Measurements from ENCODE around the gene RRP1B. TPM values are rescaled to one million over a fixed set of nuclear protein-coding genes. Genes with fewer than 3 reads are reported as not detected.

The RRP1B gene
- total and polyA plus RNA-seq, 4 donors: 7.3 to 12.6 (median 8.4) TPM

GRCh38 chr21:43692949-43693348 lies 33.6 kb downstream of the RRP1B start:
- TF ChIP-seq YY1 (IDR thresholded peaks at IDR 0.05) (no peak), FOXA2 (IDR thresholded peaks at IDR 0.05) (no peak), SP1 (IDR thresholded peaks at IDR 0.05) (no peak), EGR1 (IDR thresholded peaks at IDR 0.05; ENCODE audit: low read depth in 2 of 2) (no peak), JUND (IDR thresholded peaks at IDR 0.05) (no peak), ZBTB33 (IDR thresholded peaks at IDR 0.05) (no peak), TAF1 (conservative IDR thresholded peaks at IDR 0.05) (no peak), MAX (IDR thresholded peaks at IDR 0.05) (no peak), ATF3 (IDR thresholded peaks at IDR 0.05) (no peak), HNF4A (conservative IDR thresholded peaks at IDR 0.05) (no peak), NR2F2 (IDR thresholded peaks at IDR 0.05) (no peak), GABPA (IDR thresholded peaks at IDR 0.05 in 1 of 2, conservative IDR thresholded peaks at IDR 0.05 in 1 of 2) (no peak)
- 96% methylated on average over 8 of the region's 8 CpGs for WGBS
- H3K9me3 ChIP-seq (ENCODE audit: control insufficient read depth in 4 of 4, low read length in 3 of 4): no peaks in the 10 kb centered on the region
- DNase-seq (ENCODE audit: low spot score): no peak
- H3K27ac ChIP-seq (ENCODE audit: low read depth in 1 of 2, low read length in 2 of 2): no peak overlapping the region
- no peaks in the 10 kb centered on the region for H3K27me3 ChIP-seq (ENCODE audit: control insufficient read depth in 4 of 4, insufficient read depth in 4 of 4, low read length in 3 of 4)
- H3K36me3 ChIP-seq (ENCODE audit: control insufficient read depth in 4 of 4, insufficient read depth in 3 of 4, low read depth in 1 of 4, low read length in 3 of 4): peaks cover 9 to 65% (median 23%) of the 10 kb centered on the region in 4 donors
- H3K4me1 ChIP-seq (ENCODE audit: control insufficient read depth in 4 of 4, insufficient read depth in 4 of 4, low read length in 3 of 4): no peaks in the 10 kb centered on the region
- H3K9ac ChIP-seq (ENCODE audit: low read depth in 1 of 2, low read length in 2 of 2): no peak overlapping the region
- no peak overlapping the region for H3K4me3 ChIP-seq (ENCODE audit: low read depth in 1 of 3, low read length in 3 of 3)

- no peaks in the 10 kb centered on the region for H3K4me1 ChIP-seq (ENCODE audit: control insufficient read depth in 4 of 4, insufficient read depth in 4 of 4, low read length in 3 of 4)
- TF ChIP-seq YY1 (IDR thresholded peaks at IDR 0.05): no peak
- no peak for TF ChIP-seq FOXA1 (IDR thresholded peaks at IDR 0.05)
- no peak for TF ChIP-seq MAX (IDR thresholded peaks at IDR 0.05)
- no peak for TF ChIP-seq SP1 (IDR thresholded peaks at IDR 0.05)
- TF ChIP-seq NR2F2 (IDR thresholded peaks at IDR 0.05): no peak
- no peak for TF ChIP-seq GABPA (IDR thresholded peaks at IDR 0.05 in 1 of 2, conservative IDR thresholded peaks at IDR 0.05 in 1 of 2)
- TF ChIP-seq HNF4G (IDR thresholded peaks at IDR 0.05): no peak
- TF ChIP-seq CTCF (IDR thresholded peaks at IDR 0.05; ENCODE audit: low read depth, low read length, missing input control): no peak
- TF ChIP-seq RXRA (IDR thresholded peaks at IDR 0.05): no peak
- no peak for TF ChIP-seq ZBTB33 (IDR thresholded peaks at IDR 0.05)
- TF ChIP-seq TAF1 (conservative IDR thresholded peaks at IDR 0.05): no peak
- no peak for TF ChIP-seq JUND (IDR thresholded peaks at IDR 0.05)
- H3K9me3 ChIP-seq (ENCODE audit: control insufficient read depth in 4 of 4, low read length in 3 of 4): no peaks in the 10 kb centered on the region
- H3K27ac ChIP-seq (ENCODE audit: low read depth in 1 of 2, low read length in 2 of 2): no peak overlapping the region
- no peak overlapping the region for H3K9ac ChIP-seq (ENCODE audit: low read depth in 1 of 2, low read length in 2 of 2)
- no peak for DNase-seq (ENCODE audit: low spot score)
- H3K36me3 ChIP-seq (ENCODE audit: control insufficient read depth in 4 of 4, insufficient read depth in 3 of 4, low read depth in 1 of 4, low read length in 3 of 4): peaks cover 9 to 55% (median 22%) of the 10 kb centered on the region in 4 donors
- 96% methylated on average over 23 of the region's 23 CpGs for WGBS
- no peaks in the 10 kb centered on the region for H3K27me3 ChIP-seq (ENCODE audit: control insufficient read depth in 4 of 4, insufficient read depth in 4 of 4, low read length in 3 of 4)
- H3K4me3 ChIP-seq (ENCODE audit: low read depth in 1 of 3, low read length in 3 of 3): no peak overlapping the region
Observed at GRCh38 chr21:43693981-43694380, 34.6 kb downstream of the RRP1B start.

Data from liver (tissue), 9 donors.